ENCODE results near the gene PRKN.

Gene PRKN

GRCh38 chr6:161658211-161658610, 1069.4 kb downstream of the PRKN start:
- no peak for DNase-seq (ENCODE audit: low read depth)

GRCh38 chr6:161654209-161654608, 1073.4 kb downstream of the PRKN start:
- DNase-seq (ENCODE audit: low read depth) = no peak

- DNase-seq (ENCODE audit: low read depth) = no peak
Measured at GRCh38 chr6:161651949-161652348, 1075.6 kb downstream of the PRKN start.

GRCh38 chr6:161649841-161650240, 1077.7 kb downstream of the PRKN start:
- no peak for DNase-seq (ENCODE audit: low read depth)

- DNase-seq (ENCODE audit: low read depth) = no peak
Measured at GRCh38 chr6:161649068-161649467, 1078.5 kb downstream of the PRKN start.

GRCh38 chr6:161647234-161647633, 1080.3 kb downstream of the PRKN start:
- no peak for DNase-seq (ENCODE audit: low read depth)

- DNase-seq (ENCODE audit: low read depth) = no peak
Measured at GRCh38 chr6:161644521-161644920, 1083.0 kb downstream of the PRKN start.

GRCh38 chr6:161641175-161641574, 1086.4 kb downstream of the PRKN start:
- no peak for DNase-seq (ENCODE audit: low read depth)

GRCh38 chr6:161639772-161640171, 1087.8 kb downstream of the PRKN start:
- DNase-seq (ENCODE audit: low read depth) = no peak

GRCh38 chr6:161637658-161638057, 1089.9 kb downstream of the PRKN start:
- DNase-seq (ENCODE audit: low read depth) = no peak

- DNase-seq (ENCODE audit: low read depth) = no peak
Measured at GRCh38 chr6:161636882-161637430, 1090.6 kb downstream of the PRKN start.

GRCh38 chr6:161635975-161636374, 1091.6 kb downstream of the PRKN start:
- DNase-seq (ENCODE audit: low read depth) = no peak

GRCh38 chr6:161634916-161635315, 1092.7 kb downstream of the PRKN start:
- DNase-seq (ENCODE audit: low read depth) = no peak

- peak; percentile 40 for DNase-seq (ENCODE audit: low read depth)
Measured at GRCh38 chr6:161631676-161632194, 1095.8 kb downstream of the PRKN start.

- no peak for DNase-seq (ENCODE audit: low read depth)
Measured at GRCh38 chr6:161630674-161631073, 1096.9 kb downstream of the PRKN start.

- DNase-seq (ENCODE audit: low read depth) = no peak
Measured at GRCh38 chr6:161626132-161626676, 1101.4 kb downstream of the PRKN start.

GRCh38 chr6:161624111-161624510, 1103.5 kb downstream of the PRKN start:
- DNase-seq (ENCODE audit: low read depth) = no peak

GRCh38 chr6:161622779-161623178, 1104.8 kb downstream of the PRKN start:
- no peak for DNase-seq (ENCODE audit: low read depth)

- peak; percentile 22 for DNase-seq (ENCODE audit: low read depth)
Measured at GRCh38 chr6:161618831-161619454, 1108.6 kb downstream of the PRKN start.

GRCh38 chr6:161613711-161614110, 1113.9 kb downstream of the PRKN start:
- no peak for DNase-seq (ENCODE audit: low read depth)

GRCh38 chr6:161608771-161609170, 1118.8 kb downstream of the PRKN start:
- no peak for DNase-seq (ENCODE audit: low read depth)

GRCh38 chr6:161607696-161608297, 1119.8 kb downstream of the PRKN start:
- DNase-seq (ENCODE audit: low read depth) = no peak

GRCh38 chr6:161602359-161602758, 1125.2 kb downstream of the PRKN start:
- DNase-seq (ENCODE audit: low read depth) = no peak

Measured in iris pigment epithelial cell (primary cell).